Fibroblast of peridontal ligament (primary cell): ENCODE results near the gene CYP24A1.

Experiments
- DNase-seq: peaks from one replicate; pipeline ENCODE4 v3.0.0-alpha.2; 2010; ENCODE audit errors: extremely low read depth

CYP24A1 gene

GRCh38 chr20:54113566-54113965 is 60.2 kb downstream of the CYP24A1 start:
- no peak for DNase-seq

GRCh38 chr20:54112221-54112884 is 61.4 kb downstream of the CYP24A1 start:
- DNase-seq, result no peak

- no peak for DNase-seq
These were observed 62.3 kb downstream of the CYP24A1 start for GRCh38 chr20:54111460-54111859.

GRCh38 chr20:54110457-54110856 is 63.3 kb downstream of the CYP24A1 start:
- no peak for DNase-seq

- DNase-seq, result peak; percentile 24
These were observed 63.7 kb downstream of the CYP24A1 start for GRCh38 chr20:54110041-54110440.

GRCh38 chr20:54108817-54109216 is 65.0 kb downstream of the CYP24A1 start:
- no peak for DNase-seq

- DNase-seq, result no peak
These were observed 65.5 kb downstream of the CYP24A1 start for GRCh38 chr20:54108326-54108642.

- DNase-seq, result no peak
These were observed 66.0 kb downstream of the CYP24A1 start for GRCh38 chr20:54107600-54108325.

- no peak for DNase-seq
These were observed 66.6 kb downstream of the CYP24A1 start for GRCh38 chr20:54107181-54107580.

GRCh38 chr20:54106162-54106561 is 67.6 kb downstream of the CYP24A1 start:
- DNase-seq, result no peak

GRCh38 chr20:54105653-54106052 is 68.1 kb downstream of the CYP24A1 start:
- DNase-seq, result no peak

- DNase-seq, result no peak
These were observed 69.0 kb downstream of the CYP24A1 start for GRCh38 chr20:54104781-54105180.

GRCh38 chr20:54103762-54104600 is 69.8 kb downstream of the CYP24A1 start:
- DNase-seq, result no peak
